Esophagus squamous epithelium (tissue), 4 donors: ENCODE results near the gene TSPYL4.

Experiments used
- CTCF ChIP-seq, 6 experiments: fragments of 450-650 bp in 4 of 6; fragments of 200-600 bp in 2 of 6; sonication (generic) in 2 of 6; IDR thresholded peaks; one replicate each; pipeline ENCODE4 v1.5.1; 2016 to 2019; ENCODE audit warnings: antibody characterized with exemption in 6 of 6, mild to moderate bottlenecking in 4 of 6, moderate library complexity in 4 of 6
- POLR2A ChIP-seq, 4 donors: fragments of 450-650 bp; IDR thresholded peaks; one replicate each; pipeline ENCODE4 v1.6.1; 2017; ENCODE audit warnings: antibody characterized with exemption in 4 of 4, mild to moderate bottlenecking in 4 of 4, moderate library complexity in 3 of 4

- no peak for TF ChIP-seq CTCF (IDR thresholded peaks at IDR 0.05)
- no peak for TF ChIP-seq POLR2A (IDR thresholded peaks at IDR 0.05)
These were observed 5.3 kb downstream of the TSPYL4 start for GRCh38 chr6:116248577-116248976.
